GM03348 (cell line): ENCODE data around the gene CHI3L2.
A peak's percentile ranks its signal among the peaks of the same experiment; 100 is the strongest.
"Not testable (repeated sequence)": the region's sequence is repeated elsewhere in the genome, so short reads cannot be mapped to it uniquely, and the experiment has no call there.

Experiments used
- DNase-seq: peaks from one replicate; pipeline ENCODE4 v3.0.0; 2012; ENCODE audit warnings: low spot score

CHI3L2 gene

DNA sequence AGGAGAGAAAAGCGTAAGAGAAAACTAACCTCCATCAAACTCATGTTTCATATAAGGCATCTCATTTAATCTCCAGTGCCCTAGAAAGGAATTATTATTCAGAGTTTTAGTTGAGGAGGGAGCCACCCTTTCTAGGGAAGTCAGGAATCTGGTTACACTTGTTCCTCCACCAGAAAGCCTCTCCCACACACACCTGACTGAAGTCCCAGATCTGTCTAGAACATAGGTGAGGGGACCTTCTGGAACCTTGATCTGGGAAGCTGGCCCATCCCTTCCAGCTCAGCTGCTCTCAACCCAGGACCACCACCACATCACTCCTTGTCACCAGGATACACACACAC lies 25.2 kb upstream of the CHI3L2 start:
- no peak for DNase-seq

DNA sequence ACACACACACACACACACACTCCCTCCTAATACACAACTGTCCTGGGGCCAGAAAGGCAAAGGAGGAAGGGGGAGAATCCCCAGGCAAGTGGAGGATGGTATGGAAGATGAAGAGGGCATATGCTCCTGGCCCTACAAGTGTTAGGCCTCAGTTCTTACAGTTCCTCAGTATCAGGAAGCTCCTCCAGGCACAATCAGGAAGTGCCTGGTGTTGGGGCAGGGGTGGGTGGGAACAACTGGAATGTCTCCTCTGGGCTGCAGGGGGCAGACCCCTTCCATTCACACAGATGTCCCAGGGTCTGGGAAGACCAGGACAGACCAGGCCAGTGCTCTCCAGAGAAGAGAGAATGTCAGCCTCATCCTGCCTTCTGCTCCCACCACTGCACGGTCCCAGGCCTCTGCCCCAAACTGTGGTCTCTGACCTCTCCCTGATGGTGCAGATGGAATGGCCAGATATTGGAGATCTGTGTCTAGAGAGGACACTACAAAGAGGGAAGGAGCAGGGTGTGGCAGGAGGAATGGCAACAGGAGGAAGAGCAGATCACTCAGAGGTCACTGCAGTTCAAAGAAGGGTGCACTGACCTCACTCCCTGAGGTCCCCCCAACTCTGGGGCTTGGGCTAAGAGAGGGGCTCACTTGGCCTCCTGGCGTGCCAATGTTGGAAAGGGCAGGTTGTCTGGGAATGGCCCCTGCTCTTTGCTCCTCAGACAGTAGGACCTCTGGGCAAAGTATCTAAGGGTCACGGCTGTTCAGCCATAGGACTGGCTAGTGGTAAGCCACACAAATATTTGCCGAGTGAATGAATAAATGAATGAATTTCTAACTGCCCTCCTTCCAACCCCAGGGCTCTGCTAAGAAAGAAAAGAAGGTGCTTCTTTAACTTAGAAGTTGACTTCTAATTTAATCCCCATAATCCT lies 24.5 kb upstream of the CHI3L2 start:
- no peak for DNase-seq

- peak; percentile 70 for DNase-seq
Observed at GRCh38 chr1:111203681-111204200, 23.8 kb upstream of the CHI3L2 start.

DNA sequence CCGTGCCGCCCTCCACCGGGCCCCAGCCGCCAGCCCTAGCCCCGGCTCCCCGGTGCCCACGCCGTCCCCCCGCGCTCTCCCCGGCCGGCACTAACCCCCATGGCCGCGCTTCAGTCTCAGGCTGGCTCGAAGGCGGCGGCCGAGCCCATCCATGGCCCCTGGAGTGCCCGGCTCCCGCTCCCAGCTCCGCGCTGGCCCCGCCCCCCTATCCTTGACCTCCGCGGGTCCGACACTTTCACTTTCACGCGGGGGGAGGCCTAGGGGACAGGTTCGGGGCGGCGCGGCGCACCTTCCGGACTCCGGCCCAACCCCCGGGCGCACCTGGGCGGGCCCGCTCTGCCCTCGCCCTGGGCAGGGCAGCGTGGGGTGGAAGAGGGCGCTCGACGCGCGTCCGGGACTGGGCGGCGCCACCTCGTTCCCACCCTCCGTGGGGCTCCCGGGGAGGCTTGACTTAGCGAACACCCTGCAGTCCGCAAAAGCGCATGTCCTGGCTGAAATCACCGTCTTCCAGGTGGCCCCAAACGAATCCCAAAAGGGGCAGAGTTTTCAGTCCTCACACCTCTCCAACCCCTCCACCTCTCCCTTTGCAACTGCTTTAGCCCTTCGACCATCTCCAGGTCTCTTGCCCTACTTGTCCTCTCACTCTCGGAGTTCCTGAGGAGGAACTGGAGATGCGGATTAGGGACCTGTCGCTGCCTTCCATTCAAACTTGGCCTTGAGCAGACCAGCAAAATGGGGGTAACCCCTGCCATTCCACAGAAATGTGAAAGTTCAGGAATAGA lies 23.1 kb upstream of the CHI3L2 start:
- peak; percentile 63 for DNase-seq

GRCh38 chr1:111204983-111205713 lies 22.4 kb upstream of the CHI3L2 start:
- DNase-seq, result no peak

DNA sequence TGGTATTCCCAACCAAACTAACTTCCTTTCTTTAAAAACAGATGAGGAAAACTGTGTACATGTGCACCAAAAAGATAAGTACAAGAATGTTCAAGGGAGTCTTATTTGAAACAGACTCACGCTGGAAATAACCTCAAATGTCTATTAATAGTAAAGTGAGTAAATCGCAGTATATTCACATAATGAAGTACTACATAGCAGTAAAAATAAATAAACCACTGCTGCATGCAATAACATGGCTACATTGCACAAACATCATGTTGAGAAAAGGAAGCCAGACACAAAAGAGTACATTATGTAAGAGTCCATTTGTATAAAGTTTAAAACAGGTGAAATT lies 21.8 kb upstream of the CHI3L2 start:
- DNase-seq, result no peak

DNA sequence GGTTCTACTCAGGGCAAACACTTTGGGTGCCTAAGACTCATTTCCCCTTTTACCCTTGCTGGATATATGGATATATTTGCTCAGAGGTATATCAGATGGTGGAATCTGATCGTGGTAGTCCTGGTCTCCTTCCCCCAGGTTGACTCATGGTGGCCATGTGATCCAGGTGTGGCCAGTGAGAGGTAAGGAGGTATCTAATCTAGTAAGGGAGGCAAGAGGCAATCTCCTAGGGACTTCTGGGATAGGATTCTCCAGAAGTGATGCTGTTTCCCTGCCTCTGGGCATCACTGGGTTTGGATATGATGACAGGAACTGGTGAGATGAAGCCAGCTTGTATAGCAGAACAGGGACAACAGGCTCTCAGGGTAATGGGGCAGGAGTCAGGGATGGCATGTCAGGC lies 18.6 kb upstream of the CHI3L2 start:
- DNase-seq, result no peak

DNA sequence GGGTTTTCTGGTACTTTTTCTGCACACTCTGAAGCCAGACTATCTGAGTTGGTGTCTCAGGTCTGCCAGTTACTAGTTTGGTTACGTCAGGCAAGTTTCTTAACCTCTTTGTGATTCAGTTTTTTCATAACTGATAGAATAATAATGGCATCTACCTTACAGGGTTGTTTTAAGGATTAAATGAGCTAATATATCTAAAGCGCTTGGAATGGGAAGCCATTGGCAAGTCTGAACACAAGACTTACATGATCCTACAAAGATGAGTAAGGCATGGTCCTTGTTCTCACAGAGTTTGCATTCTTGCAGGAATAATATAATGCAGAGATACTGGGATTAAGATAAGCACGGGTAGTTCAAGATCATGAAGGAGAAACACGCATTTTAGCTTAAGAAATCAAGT lies 17.9 kb upstream of the CHI3L2 start:
- DNase-seq, result no peak

GRCh38 chr1:111211921-111212320 lies 15.6 kb upstream of the CHI3L2 start:
- no peak for DNase-seq

DNA sequence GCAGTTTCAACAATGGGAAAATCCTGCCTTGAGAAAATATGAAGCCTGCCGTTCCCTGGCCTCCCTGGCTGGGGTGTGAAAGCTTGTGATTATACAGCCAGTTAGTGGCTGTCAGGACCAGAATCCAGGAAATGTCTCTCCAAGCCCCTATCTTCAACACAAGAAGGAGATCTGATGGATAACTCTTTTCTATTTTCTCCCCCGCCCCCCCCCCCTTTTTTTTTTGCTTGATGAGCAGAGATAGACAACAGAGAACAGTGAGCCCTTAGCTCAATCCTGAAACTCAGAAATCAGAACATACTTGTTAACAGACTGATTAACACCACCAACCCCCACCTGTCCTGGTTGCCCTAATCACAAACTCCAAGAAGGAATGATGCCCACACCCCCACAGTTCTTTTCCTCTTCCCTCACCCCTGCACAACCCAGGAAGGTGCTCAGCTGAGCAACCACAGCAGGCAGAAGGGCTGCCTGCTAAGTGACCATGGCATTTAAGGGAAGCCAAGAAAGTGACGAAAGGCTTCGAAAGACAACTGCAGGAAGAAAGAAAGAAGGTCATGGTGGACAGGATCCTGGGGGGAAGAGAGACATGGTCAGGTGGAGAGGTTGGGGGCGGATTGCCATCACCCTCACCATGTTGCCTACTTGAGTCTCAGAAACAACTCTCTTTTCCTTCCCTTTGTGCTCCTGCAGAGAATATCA lies 14.7 kb upstream of the CHI3L2 start:
- no peak for DNase-seq

- DNase-seq, result no peak
Observed at GRCh38 chr1:111213412-111213811, 14.1 kb upstream of the CHI3L2 start.

- no peak for DNase-seq
Observed at GRCh38 chr1:111214074-111214801, 13.3 kb upstream of the CHI3L2 start.

DNA sequence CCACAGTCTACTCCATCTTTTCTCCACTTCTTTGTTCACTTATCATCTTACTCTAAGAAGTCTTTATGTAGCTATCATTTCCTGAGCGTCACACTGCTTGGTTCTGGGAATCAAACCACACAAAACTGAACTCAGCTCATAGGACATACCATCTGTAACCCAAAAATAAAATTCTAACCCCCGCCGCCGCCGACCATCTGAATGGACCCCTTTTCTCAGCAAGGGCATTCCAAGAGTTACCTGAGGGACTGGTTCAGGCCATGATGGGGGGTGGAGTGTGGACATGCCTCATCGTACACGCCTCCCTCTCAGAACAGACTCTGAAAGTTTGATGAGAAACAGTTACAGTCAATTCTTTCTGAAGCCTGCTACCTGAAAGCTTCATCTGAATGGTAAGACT lies 12.6 kb upstream of the CHI3L2 start:
- no peak for DNase-seq

DNA sequence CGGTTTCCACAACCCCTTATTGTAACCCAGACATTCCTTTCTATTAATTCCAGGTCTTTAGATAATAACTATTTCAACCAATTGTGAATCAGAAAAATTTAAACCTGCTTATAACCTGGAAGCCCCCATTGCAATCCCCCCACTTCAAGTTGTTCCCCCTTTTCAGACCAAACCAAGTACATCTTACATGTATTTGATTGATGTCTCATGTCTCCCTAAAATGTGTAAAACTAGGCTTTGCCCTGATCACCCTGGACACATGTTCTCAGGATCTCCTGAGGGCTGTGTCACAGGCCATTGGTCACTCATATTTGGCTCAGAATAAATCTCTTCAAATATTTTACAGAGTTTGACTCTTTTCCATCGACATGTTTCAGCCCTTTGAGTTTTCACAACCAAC lies 12.2 kb upstream of the CHI3L2 start:
- DNase-seq, result not testable (repeated sequence)

GRCh38 chr1:111216751-111217150 lies 10.8 kb upstream of the CHI3L2 start:
- DNase-seq, result no peak

DNA sequence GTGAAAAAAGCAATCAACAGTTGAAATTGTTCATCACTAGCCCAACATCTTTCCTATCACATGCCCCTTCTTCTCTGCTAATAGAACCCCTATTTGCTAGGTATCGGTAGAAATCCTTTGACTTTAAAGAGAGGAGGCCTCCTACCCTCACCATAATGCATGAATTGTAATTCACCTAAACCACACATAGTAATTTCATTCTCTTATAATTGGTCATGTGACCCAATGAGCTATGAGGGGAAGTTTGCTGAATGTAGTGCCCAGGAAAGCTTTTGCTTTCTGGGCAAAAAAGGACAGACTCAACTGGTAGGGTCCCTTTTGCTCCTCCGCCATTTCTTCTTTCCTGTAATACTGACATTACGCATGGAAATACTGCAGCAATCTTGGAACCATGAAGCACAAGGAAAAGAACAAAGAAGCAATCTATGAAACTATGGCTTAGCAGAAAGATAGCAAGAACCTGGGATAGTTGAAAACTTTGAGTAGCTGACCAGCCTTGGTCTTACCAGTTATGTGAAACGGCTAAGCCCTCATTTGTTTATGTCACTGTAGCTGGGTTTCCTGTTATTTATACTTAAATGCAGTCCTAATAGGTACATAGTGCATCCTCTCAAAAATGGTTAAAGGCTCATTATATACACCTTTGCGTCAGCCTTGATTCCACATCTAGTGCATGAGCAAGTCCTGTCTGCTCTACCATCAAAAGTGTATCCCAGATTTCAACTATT lies 10.2 kb upstream of the CHI3L2 start:
- no peak for DNase-seq

GRCh38 chr1:111218701-111219556 lies 8.6 kb upstream of the CHI3L2 start:
- no peak for DNase-seq

GRCh38 chr1:111219557-111220286 lies 7.8 kb upstream of the CHI3L2 start:
- no peak for DNase-seq
